K562 (cell line): Measurements from ENCODE around the gene ALDOC. TPM values are rescaled to one million over a fixed set of nuclear protein-coding genes. Genes with fewer than 3 reads are reported as not detected.
A peak's percentile ranks its signal among the peaks of the same experiment; 100 is the strongest.

Experiments
- ATAC-seq: fragments of 200-7000 bp; cut with Tn5 transposase; 3 replicates; pipeline ENCODE4 v1.9.1; 2020; ENCODE audit warnings: moderate library complexity
- BruUV-seq: library from RNA; stranded (reverse); fragments of 400-500 nt; replicated peaks from 2 replicates; lab custom pipeline; 2021; lab: Mats Ljungman, UMichigan
- CTCF ChIA-PET: fragments of 300-600 bp; formaldehyde crosslinking; extraction: SDS; loops from one replicate; lab custom pipeline; 2021; ENCODE audit warnings: low intra/inter-chr PET ratio; lab: Yijun Ruan, JAX
- POLR2A ChIA-PET: fragments of 300-600, 350-650 bp; sonication (Branson Sonifier 250); formaldehyde crosslinking; extraction: SDS; loops from one replicate; lab custom pipeline; 2021; ENCODE audit warnings: antibody characterized with exemption, inconsistent platforms; lab: Yijun Ruan, JAX
- DNase-seq, 4 experiments: peaks; one replicate each; pipeline versions ENCODE4 v3.0.0 to v3.0.0-alpha.2; 2011 to 2018; ENCODE audit warnings: low spot score in 3 of 4, mixed read lengths in 3 of 4; ENCODE audit errors: extremely low read depth in 1 of 4
- FAIRE-seq: peaks from 2 replicates; lab custom pipeline; 2011; peaks lifted over from hg19 to GRCh38; lab: Jason Lieb, UNC
- H2AFZ ChIP-seq: 2 replicates; pipeline ENCODE4 v1.6.0; 2011; ENCODE audit warnings: low read depth, low read length, control low read depth, inconsistent platforms
- H3K27ac ChIP-seq: fragments of 200-600 bp; 3 replicates; pipeline ENCODE4 v1.8.0; 2011; ENCODE audit warnings: low read depth, mild to moderate bottlenecking, control low read depth, inconsistent platforms, low read length, moderate library complexity, mixed read lengths; ENCODE audit errors: extremely low read depth
- H3K27me3 ChIP-seq, 2 experiments: fragments of 300-600 bp in 1 of 2; 2 replicates in 1 of 2; 3 replicates in 1 of 2; pipeline versions ENCODE4 v1.6.0 to v1.8.0; 2011; ENCODE audit warnings: inconsistent platforms in 2 of 2, low read length in 2 of 2, mild to moderate bottlenecking in 1 of 2, mixed read lengths in 1 of 2, moderate library complexity in 1 of 2; ENCODE audit not compliant: control insufficient read depth in 2 of 2, insufficient read depth in 2 of 2
- H3K36me3 ChIP-seq: fragments of 300-600 bp; 3 replicates; pipeline ENCODE4 v1.8.0; 2011; ENCODE audit warnings: mild to moderate bottlenecking, low read length, inconsistent platforms; ENCODE audit not compliant: control insufficient read depth, insufficient read depth
- H3K4me1 ChIP-seq, 2 experiments: fragments of 200-600 bp in 1 of 2; replicated peaks in 1 of 2; 2 replicates in 1 of 2; 3 replicates in 1 of 2; pipeline versions ENCODE4 v1.5.1 to v1.8.0; 2011; ENCODE audit warnings: inconsistent platforms in 2 of 2, low read length in 2 of 2, mild to moderate bottlenecking in 1 of 2, mixed read lengths in 1 of 2, moderate library complexity in 1 of 2; ENCODE audit not compliant: control insufficient read depth in 2 of 2, insufficient read depth in 2 of 2
- H3K4me2 ChIP-seq: 2 replicates; pipeline ENCODE4 v1.6.1; 2011; ENCODE audit warnings: low read length, control low read depth, inconsistent platforms, mixed read lengths; ENCODE audit not compliant: insufficient read depth
- H3K4me3 ChIP-seq: fragments of 200-600 bp; sonication (generic), shearing (Covaris generic); 2 replicates; pipeline ENCODE4 v1.5.1; 2016; ENCODE audit warnings: control low read depth, inconsistent platforms
- H3K79me2 ChIP-seq: fragments of 200-600 bp; 3 replicates; pipeline ENCODE4 v1.8.0; 2011; ENCODE audit warnings: low read length, inconsistent platforms; ENCODE audit not compliant: control insufficient read depth, insufficient read depth
- H3K9ac ChIP-seq, 2 experiments: 2 replicates each; pipeline versions ENCODE4 v1.6.0 to v1.6.1; 2011; ENCODE audit warnings: low read depth in 2 of 2, low read length in 2 of 2, control low read depth in 1 of 2, inconsistent platforms in 1 of 2, mild to moderate bottlenecking in 1 of 2, mixed read lengths in 1 of 2; ENCODE audit not compliant: insufficient read depth in 1 of 2
- H3K9me1 ChIP-seq: one replicate; pipeline ENCODE4 v1.6.0; 2011; ENCODE audit warnings: inconsistent platforms, mild to moderate bottlenecking, low read length, moderate library complexity; ENCODE audit not compliant: control insufficient read depth, insufficient read depth
- H3K9me3 ChIP-seq: replicated peaks from 2 replicates; pipeline ENCODE4 v1.5.1; 2011; ENCODE audit warnings: low read depth, low read length, inconsistent platforms; ENCODE audit not compliant: control insufficient read depth, insufficient read depth
- H4K20me1 ChIP-seq: replicated peaks from 2 replicates; pipeline ENCODE4 v1.6.1; 2011; ENCODE audit warnings: low read length, inconsistent platforms, mixed read lengths; ENCODE audit not compliant: control insufficient read depth, insufficient read depth
- ATF7 ChIP-seq: fragments of 450-650 bp; IDR thresholded peaks from 2 replicates; pipeline ENCODE4 v1.7.1; 2014; ENCODE audit warnings: mild to moderate bottlenecking, moderate library complexity
- KDM1A ChIP-seq, 2 experiments: fragments of 450-650 bp; IDR thresholded peaks; 2 replicates each; pipeline ENCODE4 v1.6.1; 2016; ENCODE audit warnings: mild to moderate bottlenecking in 2 of 2
- LARP7 ChIP-seq: fragments of 450-650 bp; IDR thresholded peaks from 2 replicates; pipeline ENCODE4 v1.6.1; 2016
- RBBP5 ChIP-seq: fragments of 200-600 bp; sonication (generic); IDR thresholded peaks from 2 replicates; pipeline ENCODE4 v1.6.1; 2012; ENCODE audit warnings: borderline replicate concordance, mild to moderate bottlenecking, low read length, control low read depth, inconsistent platforms; ENCODE audit not compliant: insufficient read depth, poor library complexity, severe bottlenecking
- SMARCA5 ChIP-seq: fragments of 450-650 bp; IDR thresholded peaks from 2 replicates; pipeline ENCODE4 v1.6.1; 2016
- U2AF2 ChIP-seq: fragments of 200-400 bp; formaldehyde crosslinking; optimal IDR thresholded peaks from 2 replicates; pipeline ENCODE3; 2017; ENCODE audit warnings: low read depth, mild to moderate bottlenecking, low read length
- ZBTB1 ChIP-seq: sonication (generic); formaldehyde crosslinking; IDR thresholded peaks from 2 replicates; pipeline ENCODE4 v1.8.1; 2023; ENCODE audit warnings: missing genetic modification reagents, low read depth, mild to moderate bottlenecking, borderline replicate concordance
- WGBS: fragments of 100-300 bp; shearing (Covaris generic); methylation state at CpG from one replicate; pipeline ENCODE4 v1.1.6; 2016; ENCODE audit warnings: low coverage, mixed read lengths; ENCODE audit not compliant: insufficient coverage; ENCODE audit errors: missing lambda C conversion rate; 5-methylcytosine and 5-hydroxymethylcytosine counted together
- in situ Hi-C: fragments of 300-500 bp; cut with MboI; formaldehyde crosslinking; loops from 4 replicates; pipeline ENCODE4 v1.15.0; 2018; ENCODE audit warnings: inconsistent platforms, mixed read lengths
- intact Hi-C: fragments of 100-400 bp; cut with micrococcal nuclease; formaldehyde crosslinking; loops from 2 replicates; pipeline ENCODE4 v1.14.2; 2022
- polyA plus RNA-seq, 8 experiments: library from polyadenylated mRNA; depleted of rRNA in 4 of 8; stranded (reverse) in 5 of 8; unstranded in 3 of 8; fragments of >200 nt; fragmentation: Nextera tagmentation in 2 of 8; fragmentation: Illumina TruSeq in 1 of 8; extraction: Ambion mirVana in 2 of 8; extraction: Trizol in 1 of 8; gene quantifications; 2 replicates each; pipeline versions ENCODE4 v1.2.1 to v1.2.3, GENCODE V29; 2011 to 2014; ENCODE audit warnings: inconsistent platforms in 1 of 8, missing spikeins in 1 of 8
- total RNA-seq, 7 experiments: library from RNA; depleted of rRNA in 6 of 7; stranded (reverse); fragments of >200 nt in 6 of 7; fragmentation: Illumina TruSeq in 2 of 7; extraction: Trizol in 2 of 7; gene quantifications; 2 replicates each; pipeline versions ENCODE4 v1.2.1 to v1.2.3, GENCODE V29; 2011 to 2021; ENCODE audit warnings: low replicate concordance in 1 of 7
- TF ChIP-seq, protein P1 (sequence below): sonication (generic); formaldehyde crosslinking; IDR thresholded peaks from 2 replicates; pipeline ENCODE4 v1.8.0; 2022; ENCODE audit warnings: mild to moderate bottlenecking, missing genetic modification reagents
- TF ChIP-seq, protein P2 (sequence below): fragments of 250-450 bp; sonication (Bioruptor Pico); IDR thresholded peaks from 2 replicates; pipeline ENCODE4 v1.9.0; 2021; ENCODE audit warnings: mild to moderate bottlenecking, inconsistent platforms
- TF ChIP-seq, protein P3 (sequence below): fragments of 250-450 bp; sonication (Bioruptor Pico); IDR thresholded peaks from 2 replicates; pipeline ENCODE4 v1.5.0; 2021

ALDOC gene
- total and polyA plus RNA-seq, 9 of the 15 experiments (the other 6 are each of a cell fraction or from before 2014, with no cell fraction given): 43.2 to 263 (median 99.2) TPM

DNA sequence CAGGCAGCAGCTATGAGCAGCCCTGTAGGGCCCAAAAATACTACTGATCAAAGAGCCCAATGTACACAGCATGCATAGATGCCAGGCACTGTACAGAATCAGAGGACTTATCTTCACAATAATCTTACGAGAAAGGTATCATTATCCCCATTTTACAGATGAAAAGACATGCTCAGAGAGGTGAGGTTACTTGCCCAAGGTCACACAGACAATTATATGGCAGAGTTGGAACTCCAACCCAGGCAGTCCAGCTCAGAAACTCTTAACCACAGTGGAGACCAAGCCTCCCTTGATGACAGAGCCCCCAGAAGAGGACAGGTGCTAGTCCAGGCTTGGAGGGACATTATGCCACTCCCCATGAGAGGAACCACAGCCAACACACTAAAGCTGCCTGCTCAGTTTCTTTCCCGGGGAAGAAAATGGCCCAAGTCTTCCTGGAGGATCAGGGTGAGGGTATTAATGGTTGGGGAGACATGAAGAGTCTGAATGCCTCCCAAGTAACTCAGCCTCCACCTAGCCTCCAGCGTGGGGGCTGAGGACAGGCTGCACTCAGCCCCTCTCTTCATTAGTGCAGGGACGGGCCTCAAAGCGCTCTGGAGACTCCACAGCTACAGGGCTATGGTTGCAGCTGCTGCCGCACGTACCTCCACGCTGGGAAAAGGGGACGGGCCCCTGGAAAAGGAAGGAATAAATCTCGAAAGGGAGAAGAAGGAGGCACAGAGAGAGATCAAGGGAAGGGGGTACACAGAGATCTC lies 25.1 kb downstream of the ALDOC start (continued):
- TF ChIP-seq, protein P1, sequence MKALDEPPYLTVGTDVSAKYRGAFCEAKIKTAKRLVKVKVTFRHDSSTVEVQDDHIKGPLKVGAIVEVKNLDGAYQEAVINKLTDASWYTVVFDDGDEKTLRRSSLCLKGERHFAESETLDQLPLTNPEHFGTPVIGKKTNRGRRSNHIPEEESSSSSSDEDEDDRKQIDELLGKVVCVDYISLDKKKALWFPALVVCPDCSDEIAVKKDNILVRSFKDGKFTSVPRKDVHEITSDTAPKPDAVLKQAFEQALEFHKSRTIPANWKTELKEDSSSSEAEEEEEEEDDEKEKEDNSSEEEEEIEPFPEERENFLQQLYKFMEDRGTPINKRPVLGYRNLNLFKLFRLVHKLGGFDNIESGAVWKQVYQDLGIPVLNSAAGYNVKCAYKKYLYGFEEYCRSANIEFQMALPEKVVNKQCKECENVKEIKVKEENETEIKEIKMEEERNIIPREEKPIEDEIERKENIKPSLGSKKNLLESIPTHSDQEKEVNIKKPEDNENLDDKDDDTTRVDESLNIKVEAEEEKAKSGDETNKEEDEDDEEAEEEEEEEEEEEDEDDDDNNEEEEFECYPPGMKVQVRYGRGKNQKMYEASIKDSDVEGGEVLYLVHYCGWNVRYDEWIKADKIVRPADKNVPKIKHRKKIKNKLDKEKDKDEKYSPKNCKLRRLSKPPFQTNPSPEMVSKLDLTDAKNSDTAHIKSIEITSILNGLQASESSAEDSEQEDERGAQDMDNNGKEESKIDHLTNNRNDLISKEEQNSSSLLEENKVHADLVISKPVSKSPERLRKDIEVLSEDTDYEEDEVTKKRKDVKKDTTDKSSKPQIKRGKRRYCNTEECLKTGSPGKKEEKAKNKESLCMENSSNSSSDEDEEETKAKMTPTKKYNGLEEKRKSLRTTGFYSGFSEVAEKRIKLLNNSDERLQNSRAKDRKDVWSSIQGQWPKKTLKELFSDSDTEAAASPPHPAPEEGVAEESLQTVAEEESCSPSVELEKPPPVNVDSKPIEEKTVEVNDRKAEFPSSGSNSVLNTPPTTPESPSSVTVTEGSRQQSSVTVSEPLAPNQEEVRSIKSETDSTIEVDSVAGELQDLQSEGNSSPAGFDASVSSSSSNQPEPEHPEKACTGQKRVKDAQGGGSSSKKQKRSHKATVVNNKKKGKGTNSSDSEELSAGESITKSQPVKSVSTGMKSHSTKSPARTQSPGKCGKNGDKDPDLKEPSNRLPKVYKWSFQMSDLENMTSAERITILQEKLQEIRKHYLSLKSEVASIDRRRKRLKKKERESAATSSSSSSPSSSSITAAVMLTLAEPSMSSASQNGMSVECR (CRISPR knock-in tag): no peak
- TF ChIP-seq ATF7: no peak
- peak; percentile 57; the same call in 1 of the 2 replicates for TF ChIP-seq SMARCA5
- peak; percentile 38 to 79; a peak in 3 of 4 replicates for TF ChIP-seq KDM1A (IDR thresholded peaks at IDR 0.05)
- TF ChIP-seq U2AF2: no peak
- no peak for TF ChIP-seq LARP7

DNA sequence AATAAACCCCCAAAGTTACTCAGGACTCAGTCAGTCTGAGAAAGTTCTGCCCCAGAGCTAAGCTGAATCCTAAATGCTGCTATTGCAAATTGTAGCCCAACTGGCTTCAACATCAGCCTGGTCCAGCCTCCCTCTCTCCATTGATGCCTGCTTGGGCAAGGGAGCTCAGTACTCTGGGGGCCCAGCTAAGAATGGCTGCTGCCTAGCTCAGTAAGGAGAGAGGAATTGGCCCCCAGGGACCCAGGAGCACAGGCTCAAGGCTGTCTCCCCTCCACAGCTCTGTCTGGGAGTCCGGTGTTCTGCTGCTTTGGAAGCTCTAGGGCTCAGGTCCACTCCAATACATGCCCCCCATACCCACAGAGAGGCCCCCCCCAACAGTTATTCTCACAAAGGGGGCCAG lies 25.8 kb downstream of the ALDOC start:
- peaks cover 4% of the 10 kb centered on the region for H3K9me1 ChIP-seq
- H3K4me2 ChIP-seq: no peak overlapping the region
- no peak overlapping the region for H3K27ac ChIP-seq
- peaks cover 3% of the 10 kb centered on the region; the same call in 2 of the 3 replicates for H3K79me2 ChIP-seq
- H3K4me1 ChIP-seq: peaks cover 13 to 27% of the 10 kb centered on the region in 2 experiments; a peak in 4 of 5 replicates
- in situ Hi-C loops (no loop called here), intact Hi-C loops (no loop called here)
- no peaks in the 10 kb centered on the region for H3K27me3 ChIP-seq
- WGBS: no CpG with 5 or more reads among the region's 1 CpG
- no peak overlapping the region for H2AFZ ChIP-seq
- BruUV-seq: no TSS peak
- DNase-seq (no peak), FAIRE-seq (peak; percentile 42), ATAC-seq (no peak)
- H3K9ac ChIP-seq: peak overlapping the region in 1 of 2 experiments; percentile 41; a peak in 1 of 4 replicates
- ChIA-PET POLR2A (interaction anchor here (0.6 to 1.5 kb wide), 8 partner anchors 8 to 197 kb away, joined by 3 to 6 read pairs (median 4); partner anchors contain the start of gene POLDIP2), CTCF (no interaction called here)
- H4K20me1 ChIP-seq: peaks cover 4% of the 10 kb centered on the region
- H3K36me3 ChIP-seq: peaks cover 34% of the 10 kb centered on the region
- H3K4me3 ChIP-seq: no peak overlapping the region
- no peaks in the 10 kb centered on the region for H3K9me3 ChIP-seq
- TF ChIP-seq, protein P2, sequence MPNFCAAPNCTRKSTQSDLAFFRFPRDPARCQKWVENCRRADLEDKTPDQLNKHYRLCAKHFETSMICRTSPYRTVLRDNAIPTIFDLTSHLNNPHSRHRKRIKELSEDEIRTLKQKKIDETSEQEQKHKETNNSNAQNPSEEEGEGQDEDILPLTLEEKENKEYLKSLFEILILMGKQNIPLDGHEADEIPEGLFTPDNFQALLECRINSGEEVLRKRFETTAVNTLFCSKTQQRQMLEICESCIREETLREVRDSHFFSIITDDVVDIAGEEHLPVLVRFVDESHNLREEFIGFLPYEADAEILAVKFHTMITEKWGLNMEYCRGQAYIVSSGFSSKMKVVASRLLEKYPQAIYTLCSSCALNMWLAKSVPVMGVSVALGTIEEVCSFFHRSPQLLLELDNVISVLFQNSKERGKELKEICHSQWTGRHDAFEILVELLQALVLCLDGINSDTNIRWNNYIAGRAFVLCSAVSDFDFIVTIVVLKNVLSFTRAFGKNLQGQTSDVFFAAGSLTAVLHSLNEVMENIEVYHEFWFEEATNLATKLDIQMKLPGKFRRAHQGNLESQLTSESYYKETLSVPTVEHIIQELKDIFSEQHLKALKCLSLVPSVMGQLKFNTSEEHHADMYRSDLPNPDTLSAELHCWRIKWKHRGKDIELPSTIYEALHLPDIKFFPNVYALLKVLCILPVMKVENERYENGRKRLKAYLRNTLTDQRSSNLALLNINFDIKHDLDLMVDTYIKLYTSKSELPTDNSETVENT (CRISPR knock-in tag): no peak
- TF ChIP-seq ZBTB1 (CRISPR knock-in tag) (no peak), RBBP5 (no peak)
- TF ChIP-seq, protein P3, sequence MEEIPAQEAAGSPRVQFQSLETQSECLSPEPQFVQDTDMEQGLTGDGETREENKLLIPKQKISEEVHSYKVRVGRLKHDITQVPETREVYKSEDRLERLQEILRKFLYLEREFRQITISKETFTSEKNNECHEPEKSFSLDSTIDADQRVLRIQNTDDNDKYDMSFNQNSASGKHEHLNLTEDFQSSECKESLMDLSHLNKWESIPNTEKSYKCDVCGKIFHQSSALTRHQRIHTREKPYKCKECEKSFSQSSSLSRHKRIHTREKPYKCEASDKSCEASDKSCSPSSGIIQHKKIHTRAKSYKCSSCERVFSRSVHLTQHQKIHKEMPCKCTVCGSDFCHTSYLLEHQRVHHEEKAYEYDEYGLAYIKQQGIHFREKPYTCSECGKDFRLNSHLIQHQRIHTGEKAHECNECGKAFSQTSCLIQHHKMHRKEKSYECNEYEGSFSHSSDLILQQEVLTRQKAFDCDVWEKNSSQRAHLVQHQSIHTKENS: no peak
